Transverse colon (tissue), 4 donors: ENCODE measurements around the gene BOK. TPM values are rescaled to one million over a fixed set of nuclear protein-coding genes. Genes with fewer than 3 reads are reported as not detected.
"Not testable (repeated sequence)": the region's sequence is repeated elsewhere in the genome, so short reads cannot be mapped to it uniquely, and the experiment has no call there.

Experiments used
- DNase-seq: peaks from one replicate; pipeline ENCODE4 v3.0.0-alpha.2; 2019
- H3K27ac ChIP-seq, 4 donors: fragments of 200-600 bp; sonication (generic); 2 replicates each; pipeline ENCODE4 v1.5.1; 2016 to 2018; ENCODE audit warnings: inconsistent platforms in 4 of 4
- H3K27me3 ChIP-seq: fragments of 200-600 bp; sonication (generic); 2 replicates; pipeline ENCODE4 v1.5.1; 2017; ENCODE audit warnings: inconsistent platforms
- H3K36me3 ChIP-seq, 4 donors: fragments of 200-600 bp; sonication (generic); 2 replicates each; pipeline ENCODE4 v1.5.1; 2017 to 2019; ENCODE audit warnings: inconsistent platforms in 4 of 4
- H3K4me1 ChIP-seq, 4 donors: fragments of 200-600 bp; sonication (generic); 2 replicates each; pipeline ENCODE4 v1.5.1; 2017 to 2020; ENCODE audit warnings: inconsistent platforms in 4 of 4
- H3K4me3 ChIP-seq, 4 donors: fragments of 200-600 bp; sonication (generic); 1 replicate in 1 of 4; 2 replicates in 3 of 4; pipeline versions ENCODE4 v1.5.1 to v1.6.1; 2017 to 2019; ENCODE audit warnings: inconsistent platforms in 4 of 4
- H3K9me3 ChIP-seq, 2 donors: fragments of 200-600 bp; sonication (generic); 2 replicates each; pipeline ENCODE4 v1.5.1; 2017 to 2019; ENCODE audit warnings: inconsistent platforms in 2 of 2
- EP300 ChIP-seq: sonication (generic); formaldehyde crosslinking; IDR thresholded peaks from one replicate; pipeline ENCODE4 v1.6.1; 2017; ENCODE audit warnings: antibody characterized with exemption, low read depth
- POLR2A ChIP-seq: fragments of 450-650 bp; IDR thresholded peaks from one replicate; pipeline ENCODE4 v1.6.1; 2016; ENCODE audit warnings: antibody characterized with exemption, mild to moderate bottlenecking, moderate library complexity
- POLR2AphosphoS5 ChIP-seq, 3 donors: sonication (generic); formaldehyde crosslinking; IDR thresholded peaks; one replicate each; pipeline ENCODE4 v1.6.1; 2016; ENCODE audit warnings: antibody characterized with exemption in 3 of 3
- WGBS, 2 donors: methylation state at CpG; one replicate each; pipeline ENCODE4 v1.1.5; 2018; ENCODE audit warnings: low coverage in 1 of 2; 5-methylcytosine and 5-hydroxymethylcytosine counted together
- in situ Hi-C, 4 donors: fragments of 200-750 bp; cut with MboI; loops; one replicate each; pipeline versions ENCODE4 v1.15.0 to v1.15.1; 2017; ENCODE audit warnings: low sequenced_read_pairs in 3 of 4, low pct_ligation_motif_present in 1 of 4, low pct_unique_long_range_greater_than_20kb in 1 of 4
- intact Hi-C: fragments of 100-400 bp; cut with DNase I; formaldehyde crosslinking; loops from one replicate; pipeline ENCODE4 v1.15.1; 2023; ENCODE audit warnings: low total_unique reads
- total RNA-seq, 4 donors: library from RNA; depleted of rRNA; stranded (reverse); fragments of >200 nt; gene quantifications; one replicate each; pipeline ENCODE4 v1.1.0, GENCODE V29; 2016
- TF ChIP-seq, protein P1 (sequence below), 5 experiments: fragments of 200-600 bp in 3 of 5; fragments of 450-650 bp in 2 of 5; sonication (generic) in 3 of 5; IDR thresholded peaks; 1 replicate in 2 of 5; 2 replicates in 3 of 5; pipeline ENCODE4 v1.5.1; 2016 to 2017; ENCODE audit warnings: antibody characterized with exemption in 5 of 5, inconsistent platforms in 3 of 5, mild to moderate bottlenecking in 2 of 5, moderate library complexity in 1 of 5

The BOK gene
- total RNA-seq, 4 donors from 2014 or later, result 21.0 to 84.2 (median 24.4) TPM

DNA sequence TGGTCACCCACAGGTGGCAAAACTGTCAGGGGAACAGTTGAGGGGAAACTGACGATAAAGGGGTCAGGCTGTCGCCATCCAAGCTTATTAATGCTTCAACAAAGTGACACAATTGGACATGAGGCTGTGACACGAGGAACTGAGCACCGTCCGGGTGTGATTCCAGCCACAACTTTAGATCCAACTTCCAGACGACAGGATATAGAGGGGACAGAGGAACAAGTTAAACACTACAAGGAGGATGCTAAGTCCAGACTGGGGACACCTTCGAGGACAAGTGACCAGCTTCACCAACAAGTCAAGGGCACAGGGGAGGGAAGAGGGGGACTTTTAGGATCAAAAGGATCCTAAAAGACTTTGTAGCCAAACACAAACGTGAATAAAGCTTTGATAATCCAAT, 23.8 kb downstream of the BOK start:
- in situ Hi-C loops, result no loop called here
- intact Hi-C loops, result no loop called here
- Histone ChIP-seq H3K36me3 (peaks cover 0 to 42% (median 18%) of the 10 kb centered on the region in 4 donors), H3K9me3 (peaks cover 12 to 17% of the 10 kb centered on the region in 2 donors), H3K27me3 (no peaks in the 10 kb centered on the region), H3K4me3 (no peak overlapping the region), H3K27ac (no peak overlapping the region), H3K4me1 (peaks cover 0 to 7% (median 5%) of the 10 kb centered on the region in 4 donors)
- no peak for TF ChIP-seq EP300
- TF ChIP-seq, protein P1, sequence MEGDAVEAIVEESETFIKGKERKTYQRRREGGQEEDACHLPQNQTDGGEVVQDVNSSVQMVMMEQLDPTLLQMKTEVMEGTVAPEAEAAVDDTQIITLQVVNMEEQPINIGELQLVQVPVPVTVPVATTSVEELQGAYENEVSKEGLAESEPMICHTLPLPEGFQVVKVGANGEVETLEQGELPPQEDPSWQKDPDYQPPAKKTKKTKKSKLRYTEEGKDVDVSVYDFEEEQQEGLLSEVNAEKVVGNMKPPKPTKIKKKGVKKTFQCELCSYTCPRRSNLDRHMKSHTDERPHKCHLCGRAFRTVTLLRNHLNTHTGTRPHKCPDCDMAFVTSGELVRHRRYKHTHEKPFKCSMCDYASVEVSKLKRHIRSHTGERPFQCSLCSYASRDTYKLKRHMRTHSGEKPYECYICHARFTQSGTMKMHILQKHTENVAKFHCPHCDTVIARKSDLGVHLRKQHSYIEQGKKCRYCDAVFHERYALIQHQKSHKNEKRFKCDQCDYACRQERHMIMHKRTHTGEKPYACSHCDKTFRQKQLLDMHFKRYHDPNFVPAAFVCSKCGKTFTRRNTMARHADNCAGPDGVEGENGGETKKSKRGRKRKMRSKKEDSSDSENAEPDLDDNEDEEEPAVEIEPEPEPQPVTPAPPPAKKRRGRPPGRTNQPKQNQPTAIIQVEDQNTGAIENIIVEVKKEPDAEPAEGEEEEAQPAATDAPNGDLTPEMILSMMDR (IDR thresholded peaks at IDR 0.05), result no peak
- no peak for TF ChIP-seq POLR2A
- no peak for TF ChIP-seq POLR2AphosphoS5 (IDR thresholded peaks at IDR 0.05)
- 94 to 96% methylated on average over 6 to 8 of the region's 8 CpGs for WGBS, 2 donors
- DNase-seq, result no peak

GRCh38 chr2:241582806-241583205, 24.3 kb downstream of the BOK start:
- Histone ChIP-seq H3K9me3 (peaks cover 17 to 22% of the 10 kb centered on the region in 2 donors), H3K36me3 (peaks cover 0 to 47% (median 20%) of the 10 kb centered on the region in 4 donors), H3K4me1 (peaks cover 0 to 3% (median under 1%) of the 10 kb centered on the region in 4 donors), H3K27me3 (no peaks in the 10 kb centered on the region), H3K4me3 (no peak overlapping the region), H3K27ac (no peak overlapping the region)
- intact Hi-C loops, result no loop called here
- no peak for DNase-seq
- in situ Hi-C loops, result no loop called here
- WGBS, 2 donors, result 94 to 100% methylated on average over 1 to 4 of the region's 4 CpGs
- no peak for TF ChIP-seq POLR2AphosphoS5 (IDR thresholded peaks at IDR 0.05)
- no peak for TF ChIP-seq EP300
- TF ChIP-seq, protein P1 (IDR thresholded peaks at IDR 0.05), result no peak
- TF ChIP-seq POLR2A, result no peak

GRCh38 chr2:241584436-241584835, 25.9 kb downstream of the BOK start:
- Histone ChIP-seq H3K4me3 (no peak overlapping the region), H3K27me3 (no peaks in the 10 kb centered on the region), H3K36me3 (peaks cover 0 to 53% (median 24%) of the 10 kb centered on the region in 4 donors), H3K9me3 (peaks cover 22% of the 10 kb centered on the region in 2 donors), H3K4me1 (no peaks in the 10 kb centered on the region), H3K27ac (no peak overlapping the region)
- intact Hi-C loops, result no loop called here
- 71% methylated on average over 12 of the region's 12 CpGs; no CpG with 5 or more reads in 1 of the 2 donors for WGBS, 2 donors
- TF ChIP-seq, protein P1 (IDR thresholded peaks at IDR 0.05), result no peak
- TF ChIP-seq POLR2AphosphoS5 (IDR thresholded peaks at IDR 0.05), result no peak
- no peak for TF ChIP-seq EP300
- TF ChIP-seq POLR2A, result no peak
- no peak for DNase-seq
- in situ Hi-C loops, result no loop called here

DNA sequence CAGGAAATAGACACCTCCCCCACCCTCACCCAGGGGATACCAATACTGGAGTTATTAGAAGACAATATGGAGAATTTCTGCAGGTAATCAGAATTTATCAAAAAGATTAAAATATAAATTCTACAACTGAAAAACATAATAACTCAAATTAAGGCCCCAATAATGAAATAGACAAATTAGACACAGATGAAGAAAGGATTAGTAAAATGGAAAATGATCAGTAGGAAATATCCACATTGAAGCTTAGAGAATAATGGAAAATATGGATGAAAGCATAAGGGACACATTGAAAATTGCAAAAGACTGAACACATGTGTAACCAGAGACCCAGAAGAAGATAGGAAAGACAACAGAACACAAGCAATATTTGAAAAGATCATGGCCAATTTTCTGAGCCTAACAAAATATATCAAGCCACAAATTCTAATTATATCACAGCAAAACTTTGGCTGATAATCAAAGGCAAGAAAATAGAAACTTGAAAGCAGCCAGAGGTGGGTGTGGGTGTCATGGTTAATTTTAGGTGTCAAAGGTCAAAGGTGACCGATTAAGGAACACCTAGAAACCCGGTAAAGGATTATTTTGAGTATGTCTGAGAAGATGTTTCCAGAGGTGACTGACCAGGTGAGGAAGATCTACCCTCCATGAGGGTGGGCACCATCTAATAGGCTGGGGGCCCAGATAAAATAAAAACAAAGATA, 28.2 kb downstream of the BOK start:
- in situ Hi-C loops (no loop called here), intact Hi-C loops (no loop called here)
- H3K27me3 ChIP-seq, result no peaks in the 10 kb centered on the region
- 95 to 100% methylated on average over 2 of the region's 2 CpGs for WGBS, 2 donors
- H3K9me3 ChIP-seq, result peaks cover 22% of the 10 kb centered on the region in 2 donors
- peaks cover 0 to 53% (median 24%) of the 10 kb centered on the region in 4 donors for H3K36me3 ChIP-seq
- no peak overlapping the region for H3K27ac ChIP-seq
- H3K4me1 ChIP-seq, result no peaks in the 10 kb centered on the region
- DNase-seq, result no peak
- TF ChIP-seq POLR2A, result no peak
- TF ChIP-seq EP300, result no peak
- no peak for TF ChIP-seq POLR2AphosphoS5 (IDR thresholded peaks at IDR 0.05)
- TF ChIP-seq, protein P1 (IDR thresholded peaks at IDR 0.05), result no peak
- H3K4me3 ChIP-seq, result no peak overlapping the region

DNA sequence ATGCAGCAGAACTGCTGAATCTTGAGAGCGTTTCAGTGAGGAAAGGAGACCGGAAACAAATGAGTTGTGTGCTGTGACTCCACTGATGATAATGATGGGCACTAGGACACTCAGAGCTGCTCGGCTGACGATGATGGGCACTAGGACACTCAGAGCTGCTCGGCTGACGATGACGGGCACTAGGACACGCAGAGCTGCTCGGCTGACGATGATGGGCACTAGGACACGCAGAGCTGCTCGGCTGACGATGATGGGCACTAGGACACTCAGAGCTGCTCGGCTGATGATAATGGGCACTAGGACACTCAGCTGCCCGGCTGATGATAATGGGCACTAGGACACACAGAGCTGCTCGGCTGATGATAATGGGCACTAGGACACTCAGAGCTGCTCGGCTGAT, 31.3 kb downstream of the BOK start:
- 78 to 80% methylated on average over 1 to 17 of the region's 17 CpGs for WGBS, 2 donors
- H3K4me1 ChIP-seq, DNase-seq, H3K27me3 ChIP-seq, in situ Hi-C loops, intact Hi-C loops, H3K27ac ChIP-seq, H3K4me3 ChIP-seq: not testable (repeated sequence)
- Histone ChIP-seq H3K36me3 (peaks cover 0 to 41% (median 13%) of the 10 kb centered on the region in 4 donors), H3K9me3 (peaks cover 22% of the 10 kb centered on the region in 2 donors)

GRCh38 chr2:241590496-241591455, 32.2 kb downstream of the BOK start:
- H3K9me3 ChIP-seq, result peaks cover 20 to 22% of the 10 kb centered on the region in 2 donors
- H3K4me1 ChIP-seq, intact Hi-C loops, H3K4me3 ChIP-seq, DNase-seq, H3K27me3 ChIP-seq, H3K27ac ChIP-seq, in situ Hi-C loops: not testable (repeated sequence)
- peaks cover 0 to 37% (median 13%) of the 10 kb centered on the region in 4 donors for H3K36me3 ChIP-seq
- WGBS, 2 donors, result 87 to 90% methylated on average over 3 to 30 of the region's 33 CpGs
